HG03060 (cell line): ENCODE results near the gene OR2AT4.
"Not testable (repeated sequence)": the region's sequence is repeated elsewhere in the genome, so short reads cannot be mapped to it uniquely, and the experiment has no call there.

Source experiments
- ATAC-seq: cut with Tn5 transposase; IDR thresholded peaks from one replicate; pipeline ENCODE4 v1.9.1; 2021; ENCODE audit warnings: low read depth, moderate number of reproducible peaks; ENCODE audit not compliant: unreplicated experiment

Gene OR2AT4

DNA sequence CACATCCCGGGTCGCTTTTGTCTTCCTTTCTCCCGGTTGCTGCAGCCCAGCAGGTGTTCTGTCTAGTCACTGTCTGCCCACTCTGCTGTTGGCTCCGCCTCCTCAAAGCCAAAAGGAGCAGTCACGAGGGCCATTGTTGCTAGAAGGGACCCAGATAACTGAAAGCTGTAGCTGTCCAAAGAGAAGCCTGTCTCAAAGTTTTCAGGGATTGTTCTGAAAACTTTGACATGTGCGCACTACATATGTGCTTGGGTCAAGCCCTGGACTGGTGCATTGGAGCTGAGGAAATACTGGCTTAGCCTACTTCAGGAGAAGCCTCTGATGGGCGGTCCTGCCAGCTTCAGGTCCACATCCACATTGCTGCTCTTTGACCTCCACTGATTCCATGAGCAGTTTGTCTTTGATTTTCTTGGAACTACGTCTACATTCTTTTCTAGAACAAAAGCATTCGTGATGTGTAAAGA is 8.8 kb upstream of the OR2AT4 start:
- ATAC-seq: no peak

DNA sequence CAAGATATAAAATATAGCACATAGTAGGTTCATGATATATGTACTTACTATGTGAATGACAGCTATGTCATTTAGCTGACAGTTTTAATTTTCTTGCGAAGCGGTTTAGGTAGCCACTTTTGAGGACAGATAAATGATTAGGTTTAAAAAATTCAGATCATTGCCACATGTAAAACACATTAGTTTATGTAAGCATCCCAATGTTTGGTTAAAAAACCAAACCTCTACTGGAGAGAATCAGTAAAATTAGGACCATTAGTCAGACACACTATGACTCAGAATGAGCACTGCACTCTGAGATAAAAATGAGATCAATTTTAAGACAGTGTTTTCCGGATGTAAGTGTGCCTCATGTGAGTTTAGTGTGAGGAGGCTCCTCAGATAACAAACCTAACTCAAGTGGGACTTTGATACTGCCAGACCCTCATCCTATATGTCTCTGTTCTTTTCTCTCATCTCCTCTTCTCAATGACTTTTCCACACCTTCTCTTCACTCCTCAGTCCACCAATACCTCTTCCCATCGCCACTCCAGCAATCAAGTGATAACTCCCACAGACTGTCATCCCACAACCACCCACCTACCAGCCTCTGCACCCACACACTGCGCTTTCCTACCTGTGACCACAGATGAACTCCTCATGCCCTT is 6.8 kb upstream of the OR2AT4 start:
- ATAC-seq: no peak

DNA sequence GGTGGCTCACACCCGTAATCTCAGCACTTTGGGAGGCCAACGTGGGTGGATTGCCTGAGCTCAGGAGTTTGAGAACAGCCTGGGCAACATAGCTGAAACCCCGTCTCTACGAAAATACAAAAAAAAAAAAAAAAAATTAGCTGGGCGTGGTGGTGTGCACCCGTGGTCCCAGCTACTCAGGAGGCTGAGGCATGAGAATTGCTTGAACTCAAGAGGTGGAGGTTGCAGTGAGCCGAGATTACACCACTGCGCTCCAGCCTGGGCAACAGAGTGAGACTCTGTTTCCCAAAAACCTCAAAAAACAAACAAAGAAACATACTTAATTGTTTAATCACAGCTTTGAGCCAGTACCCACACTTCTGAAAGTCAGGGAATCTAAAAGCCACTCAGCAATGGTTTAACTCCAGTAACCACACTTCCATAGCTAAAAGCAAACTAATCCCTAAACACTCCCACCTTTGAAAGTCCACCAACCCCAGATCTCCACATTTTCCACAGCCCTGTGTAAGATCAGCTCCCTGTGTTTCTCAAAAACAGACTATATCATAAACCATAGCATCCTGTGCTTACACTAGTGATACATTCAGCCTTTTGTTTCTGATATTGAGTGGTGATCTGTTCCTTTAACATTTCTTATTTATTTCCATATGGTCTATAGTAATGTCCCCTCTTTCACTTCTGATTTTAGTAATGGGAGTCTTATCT is 4.9 kb upstream of the OR2AT4 start:
- ATAC-seq: no peak

DNA sequence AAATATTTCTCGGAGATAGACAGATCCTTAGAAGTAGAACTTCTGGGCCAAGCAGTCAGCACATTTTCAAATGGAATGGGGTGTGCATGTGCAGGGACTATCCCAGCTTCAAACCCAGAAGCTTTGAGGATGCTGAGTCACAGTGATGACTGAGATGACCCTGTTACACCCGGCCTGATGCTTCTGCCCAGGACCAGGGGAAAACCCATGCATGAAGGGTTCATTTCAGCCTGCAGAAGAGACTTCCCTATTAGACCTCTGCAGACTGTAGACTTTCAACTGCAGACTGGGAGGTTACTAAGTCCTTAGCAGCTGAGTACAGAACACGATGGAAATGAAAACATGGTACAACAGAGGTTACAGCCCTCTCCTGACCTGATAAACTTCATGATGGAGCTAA is 3.6 kb upstream of the OR2AT4 start:
- ATAC-seq: peak; percentile 81

DNA sequence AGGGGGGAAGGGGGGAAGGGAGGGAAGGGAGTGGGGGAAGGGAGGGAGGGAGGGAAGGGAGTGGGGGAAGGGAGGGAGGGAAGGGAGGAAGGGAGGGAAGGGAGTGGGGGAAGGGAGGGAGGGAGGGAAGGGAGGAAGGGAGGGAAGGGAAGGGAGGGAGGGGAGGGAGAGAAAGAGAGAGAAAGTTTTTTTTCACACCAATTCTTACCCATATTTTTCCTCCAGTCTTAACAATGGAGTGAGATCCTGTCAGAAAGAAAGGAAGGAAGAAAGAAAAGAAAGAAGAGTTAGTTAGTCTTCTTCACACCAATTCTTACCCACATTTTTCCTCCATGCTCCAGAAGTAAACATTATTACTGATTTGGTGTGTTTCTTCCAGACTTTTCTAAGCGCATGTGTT is 3.0 kb upstream of the OR2AT4 start:
- ATAC-seq: no peak

DNA sequence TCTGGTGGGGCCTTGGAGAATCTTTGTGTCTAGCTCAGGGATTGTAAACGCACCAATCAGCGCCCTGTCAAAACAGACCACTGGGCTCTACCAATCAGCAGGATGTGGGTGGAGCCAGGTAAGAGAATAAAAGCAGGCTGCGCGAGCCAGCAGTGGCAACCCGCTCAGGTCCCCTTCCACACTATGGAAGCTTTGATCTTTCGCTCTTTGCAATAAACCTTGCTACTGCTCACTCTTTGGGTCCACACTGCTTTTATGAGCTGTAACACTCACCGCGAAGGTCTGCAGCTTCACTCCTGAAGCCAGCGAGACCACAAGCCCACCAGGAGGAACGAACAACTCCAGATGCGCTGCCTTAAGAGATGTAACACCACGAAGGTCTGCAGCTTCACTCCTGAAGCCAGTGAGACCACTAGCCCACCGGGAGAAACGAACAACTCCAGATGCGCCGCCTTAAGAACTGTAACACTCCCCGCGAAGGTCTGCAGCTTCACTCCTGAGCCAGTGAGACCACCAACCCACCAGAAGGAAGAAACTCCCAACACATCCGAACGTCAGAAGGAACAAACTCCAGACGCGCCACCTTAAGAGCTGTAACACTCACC is 2.3 kb upstream of the OR2AT4 start:
- not testable (repeated sequence) for ATAC-seq

DNA sequence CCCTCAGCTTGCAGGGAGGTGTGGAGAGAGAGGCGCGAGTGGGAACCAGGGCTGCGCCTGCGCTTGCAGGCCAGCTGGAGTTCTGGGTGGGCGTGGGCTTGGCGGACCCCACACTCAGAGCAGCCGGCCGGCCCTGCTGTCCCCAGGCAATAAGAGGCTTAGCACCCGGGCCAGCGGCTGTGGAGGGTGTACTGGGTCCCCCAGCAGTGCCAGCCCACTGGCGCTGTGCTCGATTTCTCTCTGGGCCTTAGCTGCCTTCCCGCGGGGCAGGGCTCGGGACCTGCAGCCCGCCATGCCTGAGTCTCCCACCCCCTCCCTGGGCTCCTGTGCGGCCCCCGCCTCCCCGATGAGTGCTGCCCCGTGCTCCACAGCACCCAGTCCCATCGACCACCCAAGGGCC is 1.5 kb upstream of the OR2AT4 start:
- not testable (repeated sequence) for ATAC-seq

DNA sequence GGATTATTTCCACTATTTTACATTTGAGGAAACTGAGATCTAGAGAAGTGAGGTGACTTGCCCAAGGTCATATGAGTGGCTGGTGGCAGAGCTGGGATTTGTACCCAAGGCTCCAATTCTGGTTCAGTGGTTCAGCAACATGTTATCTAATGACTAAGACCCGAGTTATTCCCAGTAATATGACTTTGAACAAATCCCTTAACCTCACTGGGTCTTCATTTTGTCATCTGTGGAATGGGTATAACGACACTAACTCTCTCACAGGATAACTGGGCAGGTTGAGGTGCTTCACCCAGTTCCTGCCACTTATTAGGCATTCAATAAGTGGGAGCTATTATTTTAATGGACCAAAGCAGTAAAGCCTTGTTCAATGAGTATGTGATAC is 489 bp upstream of the OR2AT4 start:
- no peak for ATAC-seq

DNA sequence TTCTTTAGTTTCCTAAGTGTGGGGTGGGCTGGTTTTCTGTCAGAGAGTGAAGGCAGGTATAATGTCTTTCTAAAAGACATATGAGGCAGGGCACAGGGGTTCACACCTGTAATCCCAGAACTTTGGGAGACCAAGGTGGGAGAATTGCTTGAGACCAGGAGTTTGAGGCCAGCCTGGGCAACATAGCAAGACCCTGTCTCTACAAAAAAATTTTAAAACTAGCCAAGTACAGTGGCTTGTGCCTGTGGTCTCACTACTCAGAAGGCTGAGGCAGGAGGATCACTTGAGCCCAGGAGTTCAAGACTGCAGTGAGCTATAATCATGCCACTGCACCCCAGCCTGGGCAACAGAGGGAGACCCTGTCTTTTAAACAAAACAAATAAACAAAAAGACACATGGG is 2.3 kb downstream of the OR2AT4 start:
- ATAC-seq: not testable (repeated sequence)

DNA sequence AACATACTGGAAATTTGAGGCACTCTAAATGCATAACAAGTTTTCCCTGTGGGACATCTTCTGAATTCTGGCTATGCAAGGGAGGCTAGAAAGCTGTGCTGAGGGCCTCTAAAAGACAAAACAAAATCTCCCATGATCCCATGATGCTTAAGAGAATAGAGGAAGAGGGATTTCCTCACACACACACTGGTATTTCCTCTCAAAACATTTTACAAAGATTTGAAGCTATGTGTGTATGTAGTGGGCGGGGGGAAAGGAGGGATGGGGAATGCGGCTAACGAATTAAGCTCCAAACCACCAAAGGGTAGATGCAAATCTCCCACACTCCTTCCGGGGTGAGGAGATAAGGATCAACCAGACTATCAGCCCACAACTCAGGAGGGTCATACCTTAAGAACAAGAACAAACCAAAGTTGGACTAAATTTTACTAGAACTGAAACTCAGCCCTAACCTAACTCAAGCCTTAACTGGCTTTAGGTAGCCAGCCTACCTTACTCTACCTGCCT is 6.0 kb downstream of the OR2AT4 start:
- no peak for ATAC-seq

DNA sequence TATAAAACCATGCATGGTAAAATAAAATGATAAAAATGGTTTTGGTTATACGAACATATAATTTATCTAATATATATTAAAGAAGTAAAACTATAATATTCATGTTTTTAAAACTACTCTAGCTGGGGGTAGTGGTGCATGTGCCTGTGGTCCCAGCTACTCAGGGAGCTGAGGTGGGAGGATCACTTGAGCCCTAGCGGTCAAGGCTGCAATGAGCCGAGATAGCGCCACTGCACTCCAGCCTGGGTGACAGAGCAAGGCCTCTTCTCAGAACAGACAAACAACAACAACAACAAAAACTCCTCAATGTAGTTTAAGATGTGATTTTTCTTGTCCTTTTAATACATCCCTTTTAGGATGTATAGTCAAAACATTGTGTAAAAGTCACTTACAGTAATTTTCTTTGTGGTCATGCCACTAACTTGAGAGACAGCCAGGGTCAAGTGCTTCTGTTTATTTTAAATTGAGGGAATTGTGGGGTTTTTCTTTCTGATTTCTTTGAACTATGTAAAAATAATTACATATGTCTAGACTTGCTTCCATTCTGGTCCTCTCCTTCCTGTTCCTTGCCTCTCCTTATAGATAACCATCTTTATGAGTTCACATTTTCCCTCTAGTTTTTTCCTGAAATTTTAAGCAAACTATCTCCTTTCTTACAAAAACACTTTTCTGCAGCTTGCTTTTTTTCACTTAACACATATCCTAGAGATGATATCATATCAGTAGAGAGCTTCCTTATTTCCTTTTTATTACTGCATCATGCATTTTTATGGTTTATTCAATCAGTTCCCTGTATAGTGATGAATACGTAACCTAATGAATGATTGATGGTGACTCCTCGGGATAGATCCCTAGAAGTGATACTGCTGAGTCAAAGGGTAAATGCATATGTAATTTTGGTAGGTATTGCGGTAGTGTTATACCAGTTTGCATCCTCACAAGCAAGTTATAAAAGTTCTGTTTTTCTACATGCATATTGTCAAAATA is 9.1 kb downstream of the OR2AT4 start:
- ATAC-seq: no peak

DNA sequence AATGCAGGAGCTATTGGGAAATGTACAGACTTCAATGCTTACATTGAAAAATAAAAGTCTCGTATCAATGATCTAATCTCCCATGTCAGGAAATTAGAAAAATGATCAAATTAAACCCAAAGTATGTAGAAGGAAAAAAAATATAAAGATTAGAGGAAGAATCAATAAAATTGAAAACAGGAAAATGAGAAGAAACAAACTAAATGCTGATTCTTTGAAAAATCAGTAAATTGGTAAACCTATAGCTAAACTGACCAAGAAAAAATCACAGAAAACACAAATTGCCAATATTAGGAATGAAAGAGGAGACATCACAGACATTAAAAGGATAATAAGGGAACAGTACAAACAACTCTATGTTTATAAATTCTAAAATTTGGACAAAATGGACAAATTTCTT is 11.8 kb downstream of the OR2AT4 start:
- no peak for ATAC-seq

DNA sequence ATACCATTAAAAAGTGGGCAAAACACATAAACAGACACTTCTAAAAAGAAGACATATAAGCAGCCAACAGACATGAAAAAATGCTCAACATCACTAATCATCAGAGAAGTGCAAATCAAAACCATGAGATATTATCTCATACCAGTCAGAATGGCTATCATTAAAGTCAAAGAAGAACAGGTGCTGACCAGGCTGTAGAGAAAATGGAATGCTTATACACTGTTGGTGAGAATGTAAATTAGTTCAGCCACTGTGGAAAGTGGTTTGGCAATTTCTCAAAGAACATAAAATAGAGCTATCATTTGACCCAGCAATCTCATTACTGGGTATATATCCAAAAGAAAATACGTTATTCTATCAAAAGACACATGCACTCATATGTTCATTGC is 13.5 kb downstream of the OR2AT4 start:
- no peak for ATAC-seq

DNA sequence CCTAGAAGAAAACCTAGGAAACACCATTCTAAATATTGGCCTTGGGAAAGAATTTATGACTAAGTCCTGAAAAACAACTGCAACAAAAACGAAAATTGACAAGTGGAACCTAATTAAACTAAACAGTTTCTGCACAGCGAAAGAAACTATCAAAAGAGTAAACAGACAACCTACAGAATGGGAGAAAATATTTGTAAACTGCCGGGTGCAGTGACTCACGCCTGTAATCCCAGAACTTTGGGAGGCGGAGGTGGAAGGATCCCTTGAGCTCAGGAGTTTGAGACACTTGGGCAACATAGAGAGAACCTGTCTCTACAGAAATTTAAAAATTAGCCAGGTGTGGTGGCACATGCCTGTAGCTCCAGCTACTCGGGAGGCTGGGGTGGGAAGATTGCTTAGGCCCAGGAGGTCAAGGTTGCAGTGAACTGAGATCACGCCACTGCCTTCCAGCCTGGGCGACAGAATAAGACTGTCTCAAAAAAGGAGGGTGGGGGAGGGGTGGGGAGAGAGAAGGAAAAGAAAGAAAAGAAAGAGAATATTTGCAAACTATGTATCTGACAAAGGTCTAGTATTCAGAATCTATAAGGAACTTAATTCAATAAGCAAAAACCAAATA is 14.0 kb downstream of the OR2AT4 start:
- ATAC-seq: no peak

DNA sequence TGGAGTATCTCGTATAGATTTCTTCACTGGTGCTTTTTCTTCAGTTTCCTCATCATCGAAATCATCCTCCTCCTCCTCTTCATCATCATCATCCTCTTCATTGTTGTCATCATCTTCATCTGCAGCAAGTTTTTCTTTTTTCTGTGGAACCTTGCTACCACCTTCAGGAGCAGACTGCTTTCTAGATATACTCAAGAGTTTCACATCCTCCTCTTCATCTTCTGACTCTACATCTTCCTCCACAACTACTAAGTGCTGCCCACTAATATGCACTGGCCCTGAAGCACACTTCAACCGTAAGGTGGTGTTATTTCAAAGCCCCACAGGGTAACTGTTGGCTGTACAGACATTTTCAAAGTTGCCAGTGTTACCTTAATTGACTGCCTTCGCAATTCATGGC is 17.1 kb downstream of the OR2AT4 start:
- no peak for ATAC-seq

DNA sequence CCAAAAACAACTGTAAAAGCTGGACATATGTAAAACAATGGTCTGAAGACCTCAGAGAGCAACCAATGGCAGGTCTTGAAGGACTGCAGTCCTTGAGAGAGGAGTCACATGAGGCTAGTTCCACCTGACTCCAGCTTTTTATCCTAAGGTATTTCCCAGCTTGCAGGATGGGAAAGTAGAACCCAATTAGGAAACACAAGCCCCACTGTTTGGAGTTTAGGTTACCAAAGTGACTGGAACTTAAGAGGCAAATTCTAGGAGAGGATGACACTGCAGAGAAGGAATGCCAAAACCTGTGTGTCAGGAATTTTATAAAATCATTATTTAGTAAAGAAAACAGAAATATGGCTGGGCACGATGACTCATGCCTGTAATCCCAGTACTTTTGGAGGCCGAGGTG is 18.4 kb downstream of the OR2AT4 start:
- no peak for ATAC-seq

DNA sequence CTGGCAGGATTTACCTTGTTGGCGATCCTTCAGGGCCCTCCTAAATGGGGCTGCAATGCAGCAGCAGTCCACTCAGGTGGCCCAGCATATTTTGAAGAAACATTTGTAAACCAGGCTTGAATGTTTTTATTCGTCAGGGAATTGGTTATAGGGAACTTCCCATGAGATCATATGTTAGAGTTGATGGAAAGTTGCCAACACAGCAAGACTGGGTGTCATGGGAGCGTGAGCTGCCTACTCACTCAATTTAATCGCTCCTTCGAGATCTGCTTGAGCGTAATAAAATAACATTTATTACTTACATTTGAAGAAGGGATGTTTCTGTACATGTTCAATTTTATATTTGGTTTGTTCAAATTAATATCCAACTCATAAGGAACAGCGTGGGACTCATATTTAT is 19.4 kb downstream of the OR2AT4 start:
- ATAC-seq: no peak

DNA sequence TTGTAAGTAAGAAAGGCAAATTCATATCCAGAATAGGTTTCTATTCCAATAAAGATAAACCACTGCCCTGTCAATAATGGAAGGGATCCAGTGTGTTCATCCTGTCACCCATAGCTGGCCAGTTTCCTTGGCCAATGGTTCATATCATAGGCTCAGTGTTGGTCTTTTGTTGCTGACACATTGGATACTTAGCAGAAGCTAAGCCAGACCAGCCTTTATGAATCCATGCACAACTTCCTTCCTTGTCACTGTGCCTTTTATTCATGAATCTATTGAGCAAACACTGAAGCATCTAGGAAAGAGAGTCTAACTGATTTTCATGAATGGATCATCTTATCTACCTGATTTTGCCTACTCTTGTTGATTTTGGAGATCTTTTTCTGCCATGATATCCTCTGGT is 20.0 kb downstream of the OR2AT4 start:
- no peak for ATAC-seq

DNA sequence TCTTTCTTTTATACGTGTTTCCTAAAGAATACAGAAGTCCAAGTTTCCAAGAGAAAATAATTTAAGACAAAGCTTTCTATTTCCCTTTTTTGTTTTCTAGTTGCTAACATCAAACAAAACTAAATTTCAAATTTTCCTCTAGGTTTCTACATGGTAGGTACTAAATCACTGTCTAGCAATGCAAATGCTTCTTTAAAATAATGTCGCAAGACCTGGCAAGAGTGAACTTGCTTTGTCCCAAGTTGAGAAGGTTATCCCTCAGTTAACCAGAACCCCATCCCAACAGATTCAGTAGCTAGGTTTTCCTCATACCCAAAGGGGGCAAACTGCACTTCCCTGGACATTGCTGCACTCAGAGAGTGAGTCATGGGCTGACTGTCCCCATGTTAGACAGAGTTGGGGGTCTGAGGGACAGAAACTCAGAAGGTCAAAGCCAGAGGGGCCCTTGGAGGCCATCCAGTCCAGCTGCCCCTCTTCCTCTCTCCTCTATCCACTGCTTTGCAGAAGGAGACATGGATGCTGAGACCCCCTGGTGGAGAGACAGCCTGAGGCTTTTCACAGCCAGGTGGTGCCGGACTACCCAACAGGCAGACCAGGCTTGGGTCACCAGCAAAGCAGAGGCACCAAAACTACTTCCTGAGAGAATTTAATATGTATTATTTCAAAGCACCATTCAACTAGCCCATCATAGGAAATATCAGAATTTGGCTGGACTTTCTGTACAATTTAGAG is 23.1 kb downstream of the OR2AT4 start:
- ATAC-seq: no peak

DNA sequence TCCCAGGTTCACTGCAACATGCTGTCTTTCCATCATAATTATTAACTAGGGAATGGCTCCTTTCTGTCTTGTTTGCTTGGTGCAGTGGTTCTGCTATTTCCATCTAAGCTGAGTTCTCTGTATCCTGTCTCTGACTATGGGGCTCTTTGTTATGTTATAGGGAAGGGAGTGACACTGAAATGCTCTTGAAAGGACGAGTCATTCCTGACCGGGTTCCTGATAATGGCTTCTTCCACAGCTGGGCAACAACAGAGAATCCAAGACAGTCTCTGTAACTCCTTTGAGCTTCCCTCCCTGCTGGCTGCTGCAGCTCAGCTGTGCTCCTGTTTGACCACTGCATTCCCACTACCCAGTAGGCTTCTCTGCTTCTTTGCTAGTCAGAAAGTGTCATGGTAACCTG is 24.1 kb downstream of the OR2AT4 start:
- no peak for ATAC-seq
